GM23338 (cell line): ENCODE measurements around the gene ARHGAP32. TPM values are rescaled to one million over a fixed set of nuclear protein-coding genes. Genes with fewer than 3 reads are reported as not detected.

ENCODE experiments used
- ATAC-seq: fragments of 200-7000 bp; cut with Tn5 transposase; 3 replicates; pipeline ENCODE4 v1.9.1; 2020
- DNase-seq: peaks from one replicate; pipeline ENCODE4 v3.0.0-alpha.2; 2015; ENCODE audit warnings: low spot score
- H2AFZ ChIP-seq: fragments of 200-600 bp; sonication (generic); 2 replicates; pipeline ENCODE4 v1.8.0; 2016; ENCODE audit warnings: antibody characterized with exemption, mild to moderate bottlenecking, moderate library complexity
- H3F3A ChIP-seq: fragments of 200-600 bp; sonication (generic); replicated peaks from 2 replicates; pipeline ENCODE4 v1.8.0; 2017; ENCODE audit warnings: antibody characterized with exemption, mixed run types, low read depth
- H3K27ac ChIP-seq: fragments of 200-600 bp; sonication (generic); 2 replicates; pipeline ENCODE4 v1.6.1; 2016; ENCODE audit warnings: low read depth
- H3K27me3 ChIP-seq: fragments of 200-600 bp; sonication (generic); 2 replicates; pipeline ENCODE4 v1.8.0; 2016; ENCODE audit warnings: mild to moderate bottlenecking, mixed run types, moderate library complexity; ENCODE audit not compliant: insufficient read depth
- H3K36me3 ChIP-seq: fragments of 200-600 bp; sonication (generic); 2 replicates; pipeline ENCODE4 v1.8.0; 2016; ENCODE audit warnings: mild to moderate bottlenecking; ENCODE audit not compliant: insufficient read depth
- H3K4me1 ChIP-seq: fragments of 200-600 bp; sonication (generic); 2 replicates; pipeline ENCODE4 v1.8.0; 2016; ENCODE audit warnings: mild to moderate bottlenecking, moderate library complexity; ENCODE audit not compliant: insufficient read depth
- H3K4me2 ChIP-seq: fragments of 200-600 bp; sonication (generic); 2 replicates; pipeline ENCODE4 v1.7.1; 2017; ENCODE audit warnings: mixed run types
- H3K4me3 ChIP-seq: fragments of 200-600 bp; sonication (generic); 2 replicates; pipeline ENCODE4 v1.6.1; 2016; ENCODE audit warnings: mixed run types
- H3K79me2 ChIP-seq: fragments of 200-600 bp; sonication (generic); replicated peaks from 2 replicates; pipeline ENCODE4 v1.8.0; 2017; ENCODE audit warnings: mild to moderate bottlenecking; ENCODE audit not compliant: insufficient read depth
- H3K9me2 ChIP-seq: fragments of 200-600 bp; sonication (generic); 2 replicates; pipeline ENCODE4 v1.8.0; 2017; ENCODE audit not compliant: insufficient read depth
- H4K20me1 ChIP-seq: fragments of 200-600 bp; sonication (generic); replicated peaks from 2 replicates; pipeline ENCODE4 v1.8.0; 2017; ENCODE audit warnings: mild to moderate bottlenecking; ENCODE audit not compliant: insufficient read depth
- H3K27ac Mint-ChIP-seq: 2 replicates; pipeline ENCODE4 v1.8.0; 2020; ENCODE audit warnings: inconsistent platforms, mild to moderate bottlenecking, moderate library complexity, mixed read lengths
- H3K27me3 Mint-ChIP-seq: 3 replicates; pipeline ENCODE4 v1.8.0; 2022; ENCODE audit warnings: low read depth, mild to moderate bottlenecking, moderate library complexity, mixed read lengths, inconsistent platforms; ENCODE audit not compliant: insufficient read depth, poor library complexity
- H3K36me3 Mint-ChIP-seq: 3 replicates; pipeline ENCODE4 v1.8.0; 2021; ENCODE audit warnings: low read depth, mild to moderate bottlenecking, inconsistent platforms, moderate library complexity, mixed read lengths
- H3K4me1 Mint-ChIP-seq: 3 replicates; pipeline ENCODE4 v1.8.0; 2020; ENCODE audit warnings: mild to moderate bottlenecking, inconsistent platforms, mixed read lengths
- H3K4me3 Mint-ChIP-seq: 3 replicates; pipeline ENCODE4 v1.8.0; 2021; ENCODE audit warnings: moderate library complexity, mild to moderate bottlenecking, inconsistent platforms, mixed read lengths
- H3K9me3 Mint-ChIP-seq: 3 replicates; pipeline ENCODE4 v1.8.0; 2020; ENCODE audit warnings: moderate library complexity, mild to moderate bottlenecking, inconsistent platforms, mixed read lengths
- EZH2 ChIP-seq: fragments of 200-600 bp; sonication (generic); IDR thresholded peaks from one replicate; pipeline ENCODE4 v1.8.0; 2017; ENCODE audit warnings: antibody characterized with exemption, mild to moderate bottlenecking, low read depth; ENCODE audit not compliant: unreplicated experiment
- JUNB ChIP-seq: IDR thresholded peaks from one replicate; pipeline ENCODE4 v1.6.1; 2016; ENCODE audit warnings: antibody characterized with exemption; ENCODE audit not compliant: unreplicated experiment
- NANOG ChIP-seq: IDR thresholded peaks from 2 replicates; pipeline ENCODE4 v1.6.1; 2016; ENCODE audit warnings: antibody characterized with exemption, borderline replicate concordance
- POLR2AphosphoS5 ChIP-seq: IDR thresholded peaks from 2 replicates; pipeline ENCODE4 v1.6.1; 2016; ENCODE audit warnings: antibody characterized with exemption, low read depth
- ZNF331 ChIP-seq: fragments of 250-450 bp; sonication (Bioruptor Pico); IDR thresholded peaks from 2 replicates; pipeline ENCODE4 v1.5.0; 2020; ENCODE audit warnings: low read depth, mild to moderate bottlenecking, moderate library complexity
- polyA plus RNA-seq: library from polyadenylated mRNA; unstranded; fragments of >200 nt; fragmentation: Nextera tagmentation; extraction: Ambion mirVana; gene quantifications from 2 replicates; pipeline ENCODE4 v1.2.1, GENCODE V29; 2016
- total RNA-seq: library from RNA; depleted of rRNA; stranded (reverse); fragments of >200 nt; shearing (Covaris generic); gene quantifications from 2 replicates; pipeline ENCODE4 v1.2.3, GENCODE V29; 2014
- TF ChIP-seq, protein P1 (sequence below): IDR thresholded peaks from one replicate; pipeline ENCODE4 v1.6.1; 2018; ENCODE audit warnings: antibody characterized with exemption; ENCODE audit not compliant: unreplicated experiment
- TF ChIP-seq, protein P2 (sequence below): fragments of 250-450 bp; sonication (Bioruptor Pico); IDR thresholded peaks from 2 replicates; pipeline ENCODE4 v1.5.0; 2020; ENCODE audit warnings: mild to moderate bottlenecking, moderate library complexity
- TF ChIP-seq, protein P3 (sequence below), 2 experiments: fragments of 200-600 bp in 1 of 2; sonication (generic) in 1 of 2; conservative IDR thresholded peaks; 2 replicates each; pipeline versions ENCODE4 v1.5.1 to v1.6.1; 2016 to 2017; ENCODE audit warnings: antibody characterized with exemption in 2 of 2, low read depth in 2 of 2, mild to moderate bottlenecking in 2 of 2, moderate library complexity in 1 of 2

Gene ARHGAP32
- total and polyA plus RNA-seq, 2 experiments from 2014 or later = 3.9 to 17.2 TPM

DNA sequence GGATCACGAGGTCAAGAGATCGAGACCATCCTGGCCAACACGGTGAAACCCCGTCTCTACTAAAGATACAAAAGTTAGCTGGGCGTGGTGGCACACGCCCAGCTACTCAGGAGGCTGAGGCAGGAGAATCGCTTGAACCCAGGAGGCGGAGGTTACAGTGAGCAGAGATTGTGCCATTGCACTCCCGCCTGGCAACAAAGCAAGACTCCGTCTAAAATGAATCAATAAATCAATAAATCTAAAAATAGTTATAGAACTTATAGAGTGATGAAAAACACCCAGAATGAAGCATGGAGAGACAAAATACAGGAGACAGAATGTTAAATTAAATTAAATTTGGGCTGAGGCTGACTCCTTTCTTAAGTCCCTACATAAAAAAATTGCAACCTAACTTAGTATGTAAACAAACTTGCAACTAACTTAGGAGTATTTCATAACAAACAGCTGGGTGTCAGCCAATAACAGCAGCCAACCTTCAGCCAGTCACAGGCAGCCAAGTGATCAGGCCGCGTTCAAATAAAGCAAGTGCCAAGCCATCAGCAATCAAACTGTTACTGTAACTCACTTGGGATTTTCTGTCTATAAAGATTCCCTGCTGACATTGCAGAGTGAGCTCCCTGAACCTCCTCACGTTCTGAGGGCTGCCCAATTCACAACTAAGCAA is 242.2 kb downstream of the ARHGAP32 start:
- H3K4me3 ChIP-seq = no peak overlapping the region
- H3K36me3 ChIP-seq = no peaks in the 10 kb centered on the region
- DNase-seq (no peak), ATAC-seq (no peak)
- 0 out of 2 replicates have a peak, but pooled peaks cover 3% of the 10 kb centered on the region for H4K20me1 ChIP-seq
- no peaks in the 10 kb centered on the region; the same call in 2 of the 3 replicates for H3K9me3 Mint-ChIP-seq
- H3K27ac Mint-ChIP-seq = no peak overlapping the region
- H3K4me2 ChIP-seq = no peak overlapping the region
- no peak overlapping the region for H3K27ac ChIP-seq
- no peak overlapping the region for H3K4me3 Mint-ChIP-seq
- H3K36me3 Mint-ChIP-seq = no peaks in the 10 kb centered on the region
- no peak for TF ChIP-seq ZNF331 (CRISPR knock-in tag)
- no peak for TF ChIP-seq JUNB
- TF ChIP-seq POLR2AphosphoS5 = no peak
- TF ChIP-seq, protein P1, sequence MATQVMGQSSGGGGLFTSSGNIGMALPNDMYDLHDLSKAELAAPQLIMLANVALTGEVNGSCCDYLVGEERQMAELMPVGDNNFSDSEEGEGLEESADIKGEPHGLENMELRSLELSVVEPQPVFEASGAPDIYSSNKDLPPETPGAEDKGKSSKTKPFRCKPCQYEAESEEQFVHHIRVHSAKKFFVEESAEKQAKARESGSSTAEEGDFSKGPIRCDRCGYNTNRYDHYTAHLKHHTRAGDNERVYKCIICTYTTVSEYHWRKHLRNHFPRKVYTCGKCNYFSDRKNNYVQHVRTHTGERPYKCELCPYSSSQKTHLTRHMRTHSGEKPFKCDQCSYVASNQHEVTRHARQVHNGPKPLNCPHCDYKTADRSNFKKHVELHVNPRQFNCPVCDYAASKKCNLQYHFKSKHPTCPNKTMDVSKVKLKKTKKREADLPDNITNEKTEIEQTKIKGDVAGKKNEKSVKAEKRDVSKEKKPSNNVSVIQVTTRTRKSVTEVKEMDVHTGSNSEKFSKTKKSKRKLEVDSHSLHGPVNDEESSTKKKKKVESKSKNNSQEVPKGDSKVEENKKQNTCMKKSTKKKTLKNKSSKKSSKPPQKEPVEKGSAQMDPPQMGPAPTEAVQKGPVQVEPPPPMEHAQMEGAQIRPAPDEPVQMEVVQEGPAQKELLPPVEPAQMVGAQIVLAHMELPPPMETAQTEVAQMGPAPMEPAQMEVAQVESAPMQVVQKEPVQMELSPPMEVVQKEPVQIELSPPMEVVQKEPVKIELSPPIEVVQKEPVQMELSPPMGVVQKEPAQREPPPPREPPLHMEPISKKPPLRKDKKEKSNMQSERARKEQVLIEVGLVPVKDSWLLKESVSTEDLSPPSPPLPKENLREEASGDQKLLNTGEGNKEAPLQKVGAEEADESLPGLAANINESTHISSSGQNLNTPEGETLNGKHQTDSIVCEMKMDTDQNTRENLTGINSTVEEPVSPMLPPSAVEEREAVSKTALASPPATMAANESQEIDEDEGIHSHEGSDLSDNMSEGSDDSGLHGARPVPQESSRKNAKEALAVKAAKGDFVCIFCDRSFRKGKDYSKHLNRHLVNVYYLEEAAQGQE = no peak
- TF ChIP-seq NANOG = no peak
- TF ChIP-seq, protein P2, sequence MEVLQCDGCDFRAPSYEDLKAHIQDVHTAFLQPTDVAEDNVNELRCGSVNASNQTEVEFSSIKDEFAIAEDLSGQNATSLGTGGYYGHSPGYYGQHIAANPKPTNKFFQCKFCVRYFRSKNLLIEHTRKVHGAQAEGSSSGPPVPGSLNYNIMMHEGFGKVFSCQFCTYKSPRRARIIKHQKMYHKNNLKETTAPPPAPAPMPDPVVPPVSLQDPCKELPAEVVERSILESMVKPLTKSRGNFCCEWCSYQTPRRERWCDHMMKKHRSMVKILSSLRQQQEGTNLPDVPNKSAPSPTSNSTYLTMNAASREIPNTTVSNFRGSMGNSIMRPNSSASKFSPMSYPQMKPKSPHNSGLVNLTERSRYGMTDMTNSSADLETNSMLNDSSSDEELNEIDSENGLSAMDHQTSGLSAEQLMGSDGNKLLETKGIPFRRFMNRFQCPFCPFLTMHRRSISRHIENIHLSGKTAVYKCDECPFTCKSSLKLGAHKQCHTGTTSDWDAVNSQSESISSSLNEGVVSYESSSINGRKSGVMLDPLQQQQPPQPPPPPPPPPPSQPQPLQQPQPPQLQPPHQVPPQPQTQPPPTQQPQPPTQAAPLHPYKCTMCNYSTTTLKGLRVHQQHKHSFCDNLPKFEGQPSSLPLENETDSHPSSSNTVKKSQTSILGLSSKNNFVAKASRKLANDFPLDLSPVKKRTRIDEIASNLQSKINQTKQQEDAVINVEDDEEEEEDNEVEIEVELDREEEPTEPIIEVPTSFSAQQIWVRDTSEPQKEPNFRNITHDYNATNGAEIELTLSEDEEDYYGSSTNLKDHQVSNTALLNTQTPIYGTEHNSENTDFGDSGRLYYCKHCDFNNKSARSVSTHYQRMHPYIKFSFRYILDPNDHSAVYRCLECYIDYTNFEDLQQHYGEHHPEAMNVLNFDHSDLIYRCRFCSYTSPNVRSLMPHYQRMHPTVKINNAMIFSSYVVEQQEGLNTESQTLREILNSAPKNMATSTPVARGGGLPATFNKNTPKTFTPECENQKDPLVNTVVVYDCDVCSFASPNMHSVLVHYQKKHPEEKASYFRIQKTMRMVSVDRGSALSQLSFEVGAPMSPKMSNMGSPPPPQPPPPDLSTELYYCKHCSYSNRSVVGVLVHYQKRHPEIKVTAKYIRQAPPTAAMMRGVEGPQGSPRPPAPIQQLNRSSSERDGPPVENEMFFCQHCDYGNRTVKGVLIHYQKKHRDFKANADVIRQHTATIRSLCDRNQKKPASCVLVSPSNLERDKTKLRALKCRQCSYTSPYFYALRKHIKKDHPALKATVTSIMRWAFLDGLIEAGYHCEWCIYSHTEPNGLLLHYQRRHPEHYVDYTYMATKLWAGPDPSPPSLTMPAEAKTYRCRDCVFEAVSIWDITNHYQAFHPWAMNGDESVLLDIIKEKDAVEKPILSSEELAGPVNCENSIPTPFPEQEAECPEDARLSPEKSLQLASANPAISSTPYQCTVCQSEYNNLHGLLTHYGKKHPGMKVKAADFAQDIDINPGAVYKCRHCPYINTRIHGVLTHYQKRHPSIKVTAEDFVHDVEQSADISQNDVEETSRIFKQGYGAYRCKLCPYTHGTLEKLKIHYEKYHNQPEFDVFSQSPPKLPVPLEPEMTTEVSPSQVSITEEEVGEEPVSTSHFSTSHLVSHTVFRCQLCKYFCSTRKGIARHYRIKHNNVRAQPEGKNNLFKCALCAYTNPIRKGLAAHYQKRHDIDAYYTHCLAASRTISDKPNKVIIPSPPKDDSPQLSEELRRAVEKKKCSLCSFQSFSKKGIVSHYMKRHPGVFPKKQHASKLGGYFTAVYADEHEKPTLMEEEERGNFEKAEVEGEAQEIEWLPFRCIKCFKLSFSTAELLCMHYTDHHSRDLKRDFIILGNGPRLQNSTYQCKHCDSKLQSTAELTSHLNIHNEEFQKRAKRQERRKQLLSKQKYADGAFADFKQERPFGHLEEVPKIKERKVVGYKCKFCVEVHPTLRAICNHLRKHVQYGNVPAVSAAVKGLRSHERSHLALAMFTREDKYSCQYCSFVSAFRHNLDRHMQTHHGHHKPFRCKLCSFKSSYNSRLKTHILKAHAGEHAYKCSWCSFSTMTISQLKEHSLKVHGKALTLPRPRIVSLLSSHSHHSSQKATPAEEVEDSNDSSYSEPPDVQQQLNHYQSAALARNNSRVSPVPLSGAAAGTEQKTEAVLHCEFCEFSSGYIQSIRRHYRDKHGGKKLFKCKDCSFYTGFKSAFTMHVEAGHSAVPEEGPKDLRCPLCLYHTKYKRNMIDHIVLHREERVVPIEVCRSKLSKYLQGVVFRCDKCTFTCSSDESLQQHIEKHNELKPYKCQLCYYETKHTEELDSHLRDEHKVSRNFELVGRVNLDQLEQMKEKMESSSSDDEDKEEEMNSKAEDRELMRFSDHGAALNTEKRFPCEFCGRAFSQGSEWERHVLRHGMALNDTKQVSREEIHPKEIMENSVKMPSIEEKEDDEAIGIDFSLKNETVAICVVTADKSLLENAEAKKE (CRISPR knock-in tag) = no peak
- TF ChIP-seq, protein P3, sequence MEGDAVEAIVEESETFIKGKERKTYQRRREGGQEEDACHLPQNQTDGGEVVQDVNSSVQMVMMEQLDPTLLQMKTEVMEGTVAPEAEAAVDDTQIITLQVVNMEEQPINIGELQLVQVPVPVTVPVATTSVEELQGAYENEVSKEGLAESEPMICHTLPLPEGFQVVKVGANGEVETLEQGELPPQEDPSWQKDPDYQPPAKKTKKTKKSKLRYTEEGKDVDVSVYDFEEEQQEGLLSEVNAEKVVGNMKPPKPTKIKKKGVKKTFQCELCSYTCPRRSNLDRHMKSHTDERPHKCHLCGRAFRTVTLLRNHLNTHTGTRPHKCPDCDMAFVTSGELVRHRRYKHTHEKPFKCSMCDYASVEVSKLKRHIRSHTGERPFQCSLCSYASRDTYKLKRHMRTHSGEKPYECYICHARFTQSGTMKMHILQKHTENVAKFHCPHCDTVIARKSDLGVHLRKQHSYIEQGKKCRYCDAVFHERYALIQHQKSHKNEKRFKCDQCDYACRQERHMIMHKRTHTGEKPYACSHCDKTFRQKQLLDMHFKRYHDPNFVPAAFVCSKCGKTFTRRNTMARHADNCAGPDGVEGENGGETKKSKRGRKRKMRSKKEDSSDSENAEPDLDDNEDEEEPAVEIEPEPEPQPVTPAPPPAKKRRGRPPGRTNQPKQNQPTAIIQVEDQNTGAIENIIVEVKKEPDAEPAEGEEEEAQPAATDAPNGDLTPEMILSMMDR (conservative IDR thresholded peaks at IDR 0.05; ENCODE audit: low read depth in 2 of 2) = no peak
- no peak for TF ChIP-seq EZH2
- no peaks in the 10 kb centered on the region for H3K4me1 Mint-ChIP-seq
- no peaks in the 10 kb centered on the region for H3F3A ChIP-seq
- no peak overlapping the region for H2AFZ ChIP-seq
- H3K4me1 ChIP-seq = no peaks in the 10 kb centered on the region; the same call in 1 of the 2 replicates
- no peaks in the 10 kb centered on the region for H3K9me2 ChIP-seq
- no peaks in the 10 kb centered on the region for H3K79me2 ChIP-seq
- H3K27me3 Mint-ChIP-seq = no peaks in the 10 kb centered on the region
- no peaks in the 10 kb centered on the region for H3K27me3 ChIP-seq
